Panc1 (cell line): Measurements from ENCODE around the gene ALDH1A3.

ENCODE experiments used
- POLR2AphosphoS5 ChIP-seq: IDR thresholded peaks from 2 replicates; pipeline ENCODE4 v1.6.1; 2012; ENCODE audit warnings: mild to moderate bottlenecking, low read depth, low read length, moderate library complexity
- TF ChIP-seq, protein P1 (sequence below): fragments of 450-650 bp; IDR thresholded peaks from 2 replicates; pipeline ENCODE4 v1.5.1; 2017; ENCODE audit warnings: mild to moderate bottlenecking

DNA sequence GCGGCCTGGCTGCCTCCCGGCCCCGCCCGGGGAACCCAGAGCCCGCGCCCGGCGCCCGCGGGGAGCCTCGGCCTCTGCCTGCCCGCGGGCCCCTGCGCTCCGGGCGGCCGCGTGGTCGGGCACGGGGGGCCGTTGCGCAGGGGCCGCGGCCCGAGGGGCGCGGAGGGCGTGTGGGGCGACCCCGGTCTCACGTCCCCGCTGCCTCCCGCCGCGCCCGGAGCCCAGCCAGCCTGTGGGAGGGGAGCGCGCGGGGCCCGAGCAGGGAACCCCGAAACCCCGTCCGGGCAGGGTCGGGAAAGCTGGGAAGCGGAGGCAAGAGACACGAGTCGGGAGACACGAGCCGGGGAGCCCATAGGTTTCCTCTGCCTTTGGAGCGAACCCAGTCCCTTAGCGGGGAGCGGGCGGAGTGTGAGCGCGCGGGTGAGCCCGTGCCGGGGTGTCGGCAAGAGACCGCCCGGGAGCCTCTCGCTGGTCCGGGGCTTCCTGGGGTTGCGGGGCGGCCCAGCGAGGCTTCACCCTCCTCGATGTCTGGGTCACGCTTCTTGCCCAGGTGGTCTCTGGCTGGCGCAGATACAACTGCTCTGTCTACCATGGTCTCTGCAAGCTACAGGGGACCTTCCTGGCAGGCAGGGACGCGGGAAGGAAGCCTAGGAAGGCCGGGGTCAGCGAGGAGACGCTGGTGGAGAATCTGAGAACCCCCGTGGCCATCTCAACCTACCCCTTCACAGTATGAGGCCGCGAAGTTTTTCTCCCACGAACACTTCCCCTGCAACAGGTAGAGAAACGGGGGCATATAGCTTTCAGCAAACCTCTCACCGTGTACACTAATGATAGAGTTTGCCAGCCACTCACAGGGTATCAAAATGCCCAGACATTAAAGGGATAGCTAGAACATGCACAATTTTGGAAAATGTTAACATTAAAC, 40.1 kb downstream of the ALDH1A3 start:
- TF ChIP-seq, protein P1, sequence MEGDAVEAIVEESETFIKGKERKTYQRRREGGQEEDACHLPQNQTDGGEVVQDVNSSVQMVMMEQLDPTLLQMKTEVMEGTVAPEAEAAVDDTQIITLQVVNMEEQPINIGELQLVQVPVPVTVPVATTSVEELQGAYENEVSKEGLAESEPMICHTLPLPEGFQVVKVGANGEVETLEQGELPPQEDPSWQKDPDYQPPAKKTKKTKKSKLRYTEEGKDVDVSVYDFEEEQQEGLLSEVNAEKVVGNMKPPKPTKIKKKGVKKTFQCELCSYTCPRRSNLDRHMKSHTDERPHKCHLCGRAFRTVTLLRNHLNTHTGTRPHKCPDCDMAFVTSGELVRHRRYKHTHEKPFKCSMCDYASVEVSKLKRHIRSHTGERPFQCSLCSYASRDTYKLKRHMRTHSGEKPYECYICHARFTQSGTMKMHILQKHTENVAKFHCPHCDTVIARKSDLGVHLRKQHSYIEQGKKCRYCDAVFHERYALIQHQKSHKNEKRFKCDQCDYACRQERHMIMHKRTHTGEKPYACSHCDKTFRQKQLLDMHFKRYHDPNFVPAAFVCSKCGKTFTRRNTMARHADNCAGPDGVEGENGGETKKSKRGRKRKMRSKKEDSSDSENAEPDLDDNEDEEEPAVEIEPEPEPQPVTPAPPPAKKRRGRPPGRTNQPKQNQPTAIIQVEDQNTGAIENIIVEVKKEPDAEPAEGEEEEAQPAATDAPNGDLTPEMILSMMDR = peak; percentile 9; the same call in 1 of the 2 replicates
- peak; percentile 13; the same call in 1 of the 2 replicates for TF ChIP-seq POLR2AphosphoS5
